ENCODE results near the gene CPLX3. TPM values are rescaled to one million over a fixed set of nuclear protein-coding genes. Genes with fewer than 3 reads are reported as not detected.
A peak's percentile ranks its signal among the peaks of the same experiment; 100 is the strongest.

Gene CPLX3
- total RNA-seq, 1 experiment from 2014 or later: not detected

- no peak overlapping the region for H3K27ac ChIP-seq
- no peaks in the 10 kb centered on the region for H3K27me3 ChIP-seq
- no peak for DNase-seq
- no peaks in the 10 kb centered on the region for H3K9me3 ChIP-seq (replicated peaks)
- H3K4me3 ChIP-seq: no peak overlapping the region
- H3K36me3 ChIP-seq: no peaks in the 10 kb centered on the region; the same call in 1 of the 2 replicates
- peaks cover 37% of the 10 kb centered on the region for H3K4me1 ChIP-seq
Observed at GRCh38 chr15:74793135-74794028, 33.0 kb upstream of the CPLX3 start.

- Histone ChIP-seq H3K9me3 (replicated peaks) (no peaks in the 10 kb centered on the region), H3K27ac (no peak overlapping the region), H3K4me3 (no peak overlapping the region), H3K36me3 (peaks cover under 1% of the 10 kb centered on the region; the same call in 1 of the 2 replicates), H3K4me1 (peaks cover 26% of the 10 kb centered on the region), H3K27me3 (no peaks in the 10 kb centered on the region)
- no peak for DNase-seq
Observed at GRCh38 chr15:74794248-74794969, 32.0 kb upstream of the CPLX3 start.

- Histone ChIP-seq H3K9me3 (replicated peaks) (no peaks in the 10 kb centered on the region), H3K4me3 (no peak overlapping the region), H3K27me3 (no peaks in the 10 kb centered on the region), H3K4me1 (peaks cover 21% of the 10 kb centered on the region), H3K36me3 (peaks cover 6% of the 10 kb centered on the region), H3K27ac (no peak overlapping the region)
- no peak for DNase-seq
Observed at GRCh38 chr15:74794970-74795349, 31.5 kb upstream of the CPLX3 start.

- DNase-seq: no peak
- Histone ChIP-seq H3K9me3 (replicated peaks) (no peaks in the 10 kb centered on the region), H3K4me3 (no peak overlapping the region), H3K36me3 (peaks cover 16% of the 10 kb centered on the region), H3K4me1 (peaks cover 16% of the 10 kb centered on the region), H3K27ac (no peak overlapping the region), H3K27me3 (no peaks in the 10 kb centered on the region)
Observed at GRCh38 chr15:74795966-74796625, 30.3 kb upstream of the CPLX3 start.

GRCh38 chr15:74798388-74799254 is 27.8 kb upstream of the CPLX3 start:
- Histone ChIP-seq H3K27me3 (no peaks in the 10 kb centered on the region), H3K4me3 (no peak overlapping the region), H3K36me3 (peaks cover 27% of the 10 kb centered on the region), H3K27ac (no peak overlapping the region), H3K9me3 (replicated peaks) (no peaks in the 10 kb centered on the region), H3K4me1 (no peaks in the 10 kb centered on the region)
- DNase-seq: no peak

GRCh38 chr15:74799255-74799855 is 27.1 kb upstream of the CPLX3 start:
- Histone ChIP-seq H3K36me3 (peaks cover 27% of the 10 kb centered on the region), H3K4me1 (no peaks in the 10 kb centered on the region), H3K27me3 (no peaks in the 10 kb centered on the region), H3K27ac (no peak overlapping the region), H3K4me3 (no peak overlapping the region), H3K9me3 (replicated peaks) (no peaks in the 10 kb centered on the region)
- no peak for DNase-seq

GRCh38 chr15:74799856-74800558 is 26.4 kb upstream of the CPLX3 start:
- Histone ChIP-seq H3K4me1 (no peaks in the 10 kb centered on the region), H3K9me3 (replicated peaks) (no peaks in the 10 kb centered on the region), H3K27me3 (no peaks in the 10 kb centered on the region), H3K36me3 (peaks cover 27% of the 10 kb centered on the region), H3K4me3 (no peak overlapping the region), H3K27ac (no peak overlapping the region)
- peak; percentile 64 to 78 for DNase-seq

- H3K36me3 ChIP-seq: peaks cover 27% of the 10 kb centered on the region
- no peak overlapping the region for H3K4me3 ChIP-seq
- H3K4me1 ChIP-seq: no peaks in the 10 kb centered on the region
- no peaks in the 10 kb centered on the region for H3K27me3 ChIP-seq
- no peaks in the 10 kb centered on the region for H3K9me3 ChIP-seq (replicated peaks)
- H3K27ac ChIP-seq: no peak overlapping the region
- no peak for DNase-seq
Observed at GRCh38 chr15:74800559-74801094, 25.8 kb upstream of the CPLX3 start.

GRCh38 chr15:74801311-74801997 is 25.0 kb upstream of the CPLX3 start:
- H3K36me3 ChIP-seq: peaks cover 27% of the 10 kb centered on the region

GRCh38 chr15:74802290-74802689 is 24.1 kb upstream of the CPLX3 start:
- Histone ChIP-seq H3K27ac (no peak overlapping the region), H3K27me3 (no peaks in the 10 kb centered on the region), H3K4me3 (no peak overlapping the region), H3K36me3 (peaks cover 27% of the 10 kb centered on the region), H3K4me1 (no peaks in the 10 kb centered on the region), H3K9me3 (replicated peaks) (no peaks in the 10 kb centered on the region)
- no peak for DNase-seq

More at GRCh38 chr15:74801311-74801997, 25.0 kb upstream of the CPLX3 start:
- DNase-seq: no peak
- no peaks in the 10 kb centered on the region for H3K27me3 ChIP-seq
- H3K27ac ChIP-seq: no peak overlapping the region
- H3K4me3 ChIP-seq: no peak overlapping the region
- H3K4me1 ChIP-seq: no peaks in the 10 kb centered on the region
- no peaks in the 10 kb centered on the region for H3K9me3 ChIP-seq (replicated peaks)

GRCh38 chr15:74802862-74803447 is 23.5 kb upstream of the CPLX3 start:
- H3K27ac ChIP-seq: no peak overlapping the region
- peaks cover 27% of the 10 kb centered on the region for H3K36me3 ChIP-seq
- H3K4me3 ChIP-seq: no peak overlapping the region
- H3K4me1 ChIP-seq: no peaks in the 10 kb centered on the region
- no peaks in the 10 kb centered on the region for H3K9me3 ChIP-seq (replicated peaks)
- H3K27me3 ChIP-seq: no peaks in the 10 kb centered on the region
- DNase-seq: no peak

- no peak for DNase-seq
Observed at GRCh38 chr15:74804935-74805334, 21.5 kb upstream of the CPLX3 start.

More at GRCh38 chr15:74804935-74805334, 21.5 kb upstream of the CPLX3 start:
- Histone ChIP-seq H3K4me1 (0 out of 2 replicates have a peak, but pooled peaks cover 4% of the 10 kb centered on the region), H3K27me3 (no peaks in the 10 kb centered on the region), H3K27ac (no peak overlapping the region), H3K4me3 (no peak overlapping the region), H3K36me3 (peaks cover 21% of the 10 kb centered on the region), H3K9me3 (replicated peaks) (no peaks in the 10 kb centered on the region)

Measured in SJCRH30 (cell line).